ENCODE results near the gene ARMC6. TPM values are rescaled to one million over a fixed set of nuclear protein-coding genes. Genes with fewer than 3 reads are reported as not detected.

ARMC6 gene
- total RNA-seq, 4 donors from 2014 or later, result 11.3 to 41.0 (median 21.9) TPM

DNA sequence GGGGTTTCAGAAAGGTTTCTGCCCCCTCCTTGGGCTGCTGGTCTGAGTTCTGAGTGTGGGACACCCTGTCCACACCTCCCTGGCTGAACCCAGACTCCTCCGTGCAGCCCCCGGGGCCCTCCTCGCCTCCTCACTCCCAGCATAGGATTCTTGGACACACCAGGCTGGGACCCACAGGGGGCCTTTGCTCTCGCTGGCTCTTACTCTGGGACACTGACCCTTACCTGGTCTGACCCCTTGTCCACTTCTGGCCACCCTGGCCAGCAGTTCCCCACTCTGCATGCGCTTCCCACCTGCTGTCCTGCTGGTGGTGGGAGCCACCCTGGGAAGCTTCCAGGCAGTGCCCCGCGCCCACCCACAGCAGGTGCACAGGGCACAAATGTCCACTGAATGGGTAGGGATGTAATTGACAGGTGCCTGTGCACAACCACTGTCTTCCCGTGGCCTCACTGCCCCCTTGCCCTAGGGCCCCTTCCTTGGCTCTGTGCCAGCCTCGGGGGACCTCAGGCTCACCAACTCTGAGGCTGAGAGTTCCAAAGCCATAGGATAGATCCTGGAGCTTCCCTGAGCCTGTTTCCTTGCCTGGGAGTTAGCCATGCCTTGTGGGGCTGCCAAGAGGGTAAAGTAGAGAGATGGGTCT, 23.4 kb downstream of the ARMC6 start:
- TF ChIP-seq POLR2A (IDR thresholded peaks at IDR 0.05), result no peak
- TF ChIP-seq, protein P1, sequence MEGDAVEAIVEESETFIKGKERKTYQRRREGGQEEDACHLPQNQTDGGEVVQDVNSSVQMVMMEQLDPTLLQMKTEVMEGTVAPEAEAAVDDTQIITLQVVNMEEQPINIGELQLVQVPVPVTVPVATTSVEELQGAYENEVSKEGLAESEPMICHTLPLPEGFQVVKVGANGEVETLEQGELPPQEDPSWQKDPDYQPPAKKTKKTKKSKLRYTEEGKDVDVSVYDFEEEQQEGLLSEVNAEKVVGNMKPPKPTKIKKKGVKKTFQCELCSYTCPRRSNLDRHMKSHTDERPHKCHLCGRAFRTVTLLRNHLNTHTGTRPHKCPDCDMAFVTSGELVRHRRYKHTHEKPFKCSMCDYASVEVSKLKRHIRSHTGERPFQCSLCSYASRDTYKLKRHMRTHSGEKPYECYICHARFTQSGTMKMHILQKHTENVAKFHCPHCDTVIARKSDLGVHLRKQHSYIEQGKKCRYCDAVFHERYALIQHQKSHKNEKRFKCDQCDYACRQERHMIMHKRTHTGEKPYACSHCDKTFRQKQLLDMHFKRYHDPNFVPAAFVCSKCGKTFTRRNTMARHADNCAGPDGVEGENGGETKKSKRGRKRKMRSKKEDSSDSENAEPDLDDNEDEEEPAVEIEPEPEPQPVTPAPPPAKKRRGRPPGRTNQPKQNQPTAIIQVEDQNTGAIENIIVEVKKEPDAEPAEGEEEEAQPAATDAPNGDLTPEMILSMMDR (IDR thresholded peaks at IDR 0.05), result no peak
- DNase-seq (ENCODE audit: low spot score in 2 of 2), result no peak
- no peak overlapping the region for H3K4me3 ChIP-seq (ENCODE audit: low read depth, poor library complexity, severe bottlenecking)
- intact Hi-C loops (cut with DNase I; ENCODE audit: low total_unique reads), result no loop called here
- 74 to 76% methylated on average over 9 of the region's 9 CpGs for WGBS, 2 donors

DNA sequence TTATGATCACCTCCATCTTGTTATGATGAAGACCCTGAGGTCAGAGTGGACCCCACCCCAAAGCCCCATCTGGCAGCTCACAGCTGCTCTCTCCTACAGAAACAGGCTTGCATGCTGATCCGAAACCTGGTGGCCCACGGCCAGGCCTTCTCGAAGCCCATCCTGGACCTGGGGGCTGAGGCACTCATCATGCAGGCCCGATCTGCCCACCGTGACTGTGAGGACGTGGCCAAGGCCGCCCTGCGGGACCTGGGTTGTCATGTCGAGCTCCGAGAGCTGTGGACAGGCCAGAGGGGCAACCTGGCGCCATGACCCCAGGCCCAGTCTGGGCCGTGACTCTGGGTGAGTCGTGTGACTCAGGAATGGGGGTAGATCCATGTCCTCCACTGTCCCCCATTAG, 23.9 kb downstream of the ARMC6 start:
- no peak overlapping the region for H3K4me3 ChIP-seq (ENCODE audit: low read depth, poor library complexity, severe bottlenecking)
- DNase-seq (ENCODE audit: low spot score in 2 of 2), result no peak
- no peak for TF ChIP-seq POLR2A (IDR thresholded peaks at IDR 0.05)
- TF ChIP-seq, protein P1 (IDR thresholded peaks at IDR 0.05), result no peak
- intact Hi-C loops (cut with DNase I; ENCODE audit: low total_unique reads), result no loop called here
- WGBS, 2 donors, result 93% methylated on average over 2 to 12 of the region's 13 CpGs

DNA sequence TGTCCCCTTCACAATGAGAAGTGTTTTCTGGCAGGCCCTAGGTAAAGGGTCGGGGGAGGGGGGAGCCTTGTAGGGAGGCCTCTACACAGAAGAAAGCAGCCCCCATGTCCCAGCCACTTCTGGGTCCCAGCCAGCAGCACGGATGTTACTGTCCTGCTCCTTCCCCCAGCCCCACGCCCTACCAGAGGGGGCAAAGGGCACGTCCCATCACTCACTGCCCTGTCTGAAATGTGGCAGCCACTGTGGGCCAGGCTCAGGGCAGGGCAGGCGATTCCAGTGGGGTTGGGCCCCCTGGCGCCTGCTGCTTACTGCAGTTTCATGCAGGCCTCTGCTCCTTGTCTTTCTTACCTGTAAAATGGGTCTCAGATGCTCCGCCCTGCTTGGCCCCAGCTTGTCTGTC, 24.3 kb downstream of the ARMC6 start:
- no peak for DNase-seq (ENCODE audit: low spot score in 2 of 2)
- intact Hi-C loops (cut with DNase I; ENCODE audit: low total_unique reads), result no loop called here
- no peak overlapping the region for H3K4me3 ChIP-seq (ENCODE audit: low read depth, poor library complexity, severe bottlenecking)
- TF ChIP-seq POLR2A (IDR thresholded peaks at IDR 0.05), result no peak
- TF ChIP-seq, protein P1 (IDR thresholded peaks at IDR 0.05), result no peak
- WGBS, 2 donors, result 84 to 91% methylated on average over 7 of the region's 7 CpGs

GRCh38 chr19:19059018-19059836, 25.8 kb downstream of the ARMC6 start:
- no peak for DNase-seq (ENCODE audit: low spot score in 2 of 2)
- TF ChIP-seq POLR2A (IDR thresholded peaks at IDR 0.05), result no peak
- TF ChIP-seq, protein P1 (IDR thresholded peaks at IDR 0.05), result no peak
- 81 to 83% methylated on average over 17 of the region's 17 CpGs for WGBS, 2 donors
- H3K4me3 ChIP-seq (ENCODE audit: low read depth, poor library complexity, severe bottlenecking), result no peak overlapping the region
- intact Hi-C loops (cut with DNase I; ENCODE audit: low total_unique reads), result no loop called here

GRCh38 chr19:19059837-19060611, 26.6 kb downstream of the ARMC6 start:
- intact Hi-C loops (cut with DNase I; ENCODE audit: low total_unique reads), result no loop called here
- TF ChIP-seq, protein P1 (IDR thresholded peaks at IDR 0.05), result no peak
- no peak for TF ChIP-seq POLR2A (IDR thresholded peaks at IDR 0.05)
- DNase-seq (ENCODE audit: low spot score in 2 of 2), result no peak
- no peak overlapping the region for H3K4me3 ChIP-seq (ENCODE audit: low read depth, poor library complexity, severe bottlenecking)
- 83 to 87% methylated on average over 12 of the region's 12 CpGs for WGBS, 2 donors
